NCI-H2171 (cell line): ENCODE results near the gene PPFIA2.
"Not testable (repeated sequence)": the region's sequence is repeated elsewhere in the genome, so short reads cannot be mapped to it uniquely, and the experiment has no call there.

Experiments used
- DNase-seq: peaks from one replicate; lab custom pipeline; 2025; lab: John Stamatoyannopoulos, UW

Gene PPFIA2

DNA sequence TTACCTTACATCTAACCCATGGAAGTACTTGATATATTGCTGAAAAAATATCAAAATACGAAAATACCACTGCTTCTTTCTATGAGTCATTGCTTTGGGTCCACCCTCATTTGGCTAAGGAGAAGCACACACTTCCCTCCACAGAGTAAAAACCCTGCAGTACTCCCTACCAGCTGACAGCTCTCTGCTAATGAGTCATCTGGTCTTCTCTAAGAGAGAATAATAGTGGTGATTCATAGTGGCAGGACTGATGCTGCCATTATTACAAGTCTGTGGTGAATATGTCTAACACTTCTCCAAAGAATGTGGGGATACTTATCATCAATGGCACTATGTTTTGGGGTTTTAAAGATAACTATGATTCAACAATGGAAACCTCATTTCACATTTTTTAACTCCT is 90.7 kb downstream of the PPFIA2 start:
- no peak for DNase-seq

DNA sequence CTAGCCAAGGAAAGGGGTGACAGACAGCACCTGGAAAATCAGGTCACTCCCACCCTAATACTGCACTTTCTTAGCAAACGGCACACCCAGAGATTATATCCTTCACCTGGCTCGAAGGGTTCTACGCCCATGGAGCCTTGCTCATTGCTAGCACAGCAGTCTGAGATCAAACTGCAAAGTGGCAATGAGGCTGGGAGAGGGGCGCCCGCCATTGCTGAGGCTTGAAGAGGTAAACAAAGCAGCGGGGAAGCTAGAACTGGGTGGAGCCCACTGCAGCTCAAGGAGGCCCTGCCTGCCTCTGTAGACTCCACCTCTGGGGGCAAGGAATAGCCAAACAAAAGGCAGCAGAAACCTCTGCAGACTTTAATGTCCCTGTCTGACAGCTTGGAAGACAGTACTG is 99.8 kb downstream of the PPFIA2 start:
- not testable (repeated sequence) for DNase-seq

DNA sequence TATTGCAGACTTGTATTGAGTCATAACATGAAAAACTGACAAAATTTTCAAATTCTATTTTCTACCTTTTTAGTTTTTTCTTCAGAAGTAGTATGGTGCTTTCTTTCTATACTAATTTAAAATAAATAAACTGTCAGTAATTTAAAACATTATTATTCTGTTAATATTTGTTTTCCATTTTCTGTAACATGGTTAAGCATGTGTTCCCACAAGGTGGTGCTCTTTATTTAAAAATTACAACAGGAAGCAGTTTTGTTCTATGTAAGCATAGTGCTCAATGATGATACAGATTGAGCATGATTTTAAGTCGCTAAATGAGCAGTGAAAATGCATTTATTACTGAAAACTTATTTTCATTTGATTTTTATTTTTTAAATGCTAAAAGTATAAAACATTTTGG is 114.6 kb downstream of the PPFIA2 start:
- peak; percentile 42 for DNase-seq

DNA sequence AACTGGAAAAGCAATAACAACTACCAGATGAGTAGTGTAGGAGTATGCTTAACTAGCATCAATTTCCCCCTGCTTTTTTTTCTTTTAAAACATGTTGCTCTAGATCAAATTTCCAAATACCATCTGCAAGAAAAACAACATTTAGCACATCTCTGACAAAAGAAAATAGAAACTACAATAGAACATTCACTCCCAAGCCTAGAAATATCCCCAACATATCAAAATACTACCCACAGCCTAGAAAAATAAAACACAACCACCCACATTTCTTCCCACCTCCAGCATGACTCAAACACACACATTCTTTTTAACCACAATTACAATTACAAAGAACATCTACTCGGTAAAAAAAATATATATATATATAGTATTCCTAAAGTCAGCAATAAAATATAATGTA is 120.0 kb downstream of the PPFIA2 start:
- DNase-seq = peak; percentile 73

DNA sequence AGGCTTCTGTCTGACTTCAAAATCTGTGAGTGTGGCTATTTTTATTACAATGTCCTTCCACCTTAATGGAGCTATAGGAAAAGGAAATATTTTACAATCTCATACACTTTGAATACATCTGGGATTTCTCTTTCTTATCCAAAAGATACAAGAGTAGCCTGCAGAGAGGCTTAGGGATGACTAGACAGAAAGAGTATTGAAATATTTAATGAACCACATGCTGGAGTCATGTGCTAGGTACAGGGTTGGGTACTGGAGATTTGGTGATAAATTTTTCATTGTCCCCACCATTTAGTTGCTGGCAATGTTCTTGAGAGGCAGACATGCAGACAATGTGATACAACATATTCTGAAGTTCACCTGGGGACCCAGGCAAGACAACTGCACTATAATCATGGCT is 126.0 kb downstream of the PPFIA2 start:
- DNase-seq = no peak

DNA sequence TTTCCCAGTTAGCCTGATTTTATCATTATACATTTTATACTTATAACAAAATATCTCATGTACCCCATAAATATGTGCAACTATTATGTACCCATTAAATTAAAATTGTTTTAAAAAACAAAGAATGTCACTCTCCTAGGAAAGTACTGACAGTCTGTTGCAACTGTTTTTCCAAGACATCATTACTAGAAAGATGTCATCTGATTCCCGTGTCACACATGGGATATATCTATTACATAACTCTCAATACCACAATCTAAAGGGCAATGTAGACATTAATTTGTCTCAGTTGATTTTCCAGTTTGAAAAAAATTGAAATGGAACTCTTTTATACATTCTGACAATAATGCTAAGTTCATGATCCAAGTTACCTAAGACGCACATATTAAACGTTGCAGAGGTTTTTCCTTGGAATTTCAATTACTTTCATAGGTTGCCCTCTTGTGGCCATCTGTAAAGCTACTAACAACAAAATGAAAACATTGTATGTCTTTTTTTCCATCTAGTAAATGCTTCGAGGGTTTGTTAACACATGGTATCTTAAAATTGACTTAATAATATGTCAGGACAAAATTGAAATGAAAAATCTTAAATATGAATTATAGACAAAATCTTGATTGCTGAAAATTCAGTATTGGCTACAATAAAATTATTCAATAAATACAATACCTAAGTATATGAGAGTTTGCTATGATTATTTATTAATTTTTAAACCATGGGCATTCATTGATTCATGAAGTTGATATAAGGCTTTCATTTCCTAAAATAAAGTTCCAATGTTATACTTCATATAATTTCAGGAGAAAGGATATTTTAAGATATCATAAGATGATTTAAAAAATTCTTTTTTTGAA is 131.6 kb downstream of the PPFIA2 start:
- peak; percentile 59 for DNase-seq

DNA sequence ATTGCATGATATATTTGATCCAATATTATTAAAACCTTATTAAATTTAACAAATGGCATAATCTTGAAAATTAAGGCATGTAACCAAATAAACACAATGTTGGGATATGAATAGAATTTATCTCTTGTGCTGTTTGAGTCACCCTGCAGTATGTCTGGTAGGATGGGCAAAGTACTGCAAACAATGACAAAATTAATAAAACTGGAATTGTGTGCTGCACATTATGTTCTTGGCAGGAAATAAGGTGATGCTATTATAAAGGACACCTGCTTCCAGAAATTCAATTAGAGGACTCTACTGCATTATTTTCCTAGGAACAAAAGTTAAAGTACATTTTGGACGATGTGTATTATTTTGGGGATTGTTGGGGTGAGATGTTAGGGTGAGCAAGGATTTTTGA is 132.7 kb downstream of the PPFIA2 start:
- no peak for DNase-seq

DNA sequence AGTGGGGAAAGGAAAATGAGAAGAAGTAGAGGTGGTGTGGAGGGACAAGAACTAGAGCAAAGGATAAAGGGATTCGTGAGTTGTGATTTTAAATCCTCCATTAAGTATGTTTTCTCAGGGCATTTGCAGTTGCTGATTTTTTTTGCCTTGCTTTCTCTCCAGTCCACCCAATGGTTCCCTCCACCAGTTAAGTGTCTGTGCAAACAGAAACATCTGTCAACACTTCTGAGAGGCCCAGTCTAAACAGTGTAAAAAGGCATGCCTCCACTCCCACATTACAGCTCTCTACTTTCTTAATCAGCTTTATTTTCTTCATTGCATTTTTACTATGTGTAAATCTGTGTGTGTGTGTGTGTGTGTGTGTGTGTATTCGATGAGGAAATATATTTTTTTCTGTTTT is 141.2 kb downstream of the PPFIA2 start:
- DNase-seq = peak; percentile 84

DNA sequence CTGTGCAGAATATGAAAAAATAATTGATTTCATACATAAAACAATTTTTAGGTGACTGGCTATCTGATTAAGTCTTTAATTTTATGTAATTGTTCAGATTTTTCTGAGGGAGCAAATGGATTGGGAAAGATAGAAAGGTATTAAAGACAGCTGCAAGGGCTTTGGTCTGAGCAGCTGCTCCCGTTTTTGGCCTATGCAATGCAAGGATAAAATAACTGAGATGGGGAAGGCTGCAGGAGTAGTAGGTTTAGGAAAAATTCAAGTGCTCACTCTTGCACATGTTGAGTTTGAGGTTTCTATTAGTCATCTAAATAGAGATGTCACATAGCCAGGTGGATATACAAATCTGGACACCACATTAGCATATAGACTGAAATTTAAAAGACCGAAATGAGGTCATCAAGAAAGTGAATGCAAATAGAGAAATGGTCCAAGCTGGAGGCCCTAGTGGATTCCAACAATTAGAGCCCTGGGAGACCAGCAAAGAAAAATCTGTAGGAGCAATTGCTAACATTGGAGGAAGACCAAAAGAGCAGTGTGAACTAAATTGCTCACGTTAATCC is 144.0 kb downstream of the PPFIA2 start:
- DNase-seq = no peak

DNA sequence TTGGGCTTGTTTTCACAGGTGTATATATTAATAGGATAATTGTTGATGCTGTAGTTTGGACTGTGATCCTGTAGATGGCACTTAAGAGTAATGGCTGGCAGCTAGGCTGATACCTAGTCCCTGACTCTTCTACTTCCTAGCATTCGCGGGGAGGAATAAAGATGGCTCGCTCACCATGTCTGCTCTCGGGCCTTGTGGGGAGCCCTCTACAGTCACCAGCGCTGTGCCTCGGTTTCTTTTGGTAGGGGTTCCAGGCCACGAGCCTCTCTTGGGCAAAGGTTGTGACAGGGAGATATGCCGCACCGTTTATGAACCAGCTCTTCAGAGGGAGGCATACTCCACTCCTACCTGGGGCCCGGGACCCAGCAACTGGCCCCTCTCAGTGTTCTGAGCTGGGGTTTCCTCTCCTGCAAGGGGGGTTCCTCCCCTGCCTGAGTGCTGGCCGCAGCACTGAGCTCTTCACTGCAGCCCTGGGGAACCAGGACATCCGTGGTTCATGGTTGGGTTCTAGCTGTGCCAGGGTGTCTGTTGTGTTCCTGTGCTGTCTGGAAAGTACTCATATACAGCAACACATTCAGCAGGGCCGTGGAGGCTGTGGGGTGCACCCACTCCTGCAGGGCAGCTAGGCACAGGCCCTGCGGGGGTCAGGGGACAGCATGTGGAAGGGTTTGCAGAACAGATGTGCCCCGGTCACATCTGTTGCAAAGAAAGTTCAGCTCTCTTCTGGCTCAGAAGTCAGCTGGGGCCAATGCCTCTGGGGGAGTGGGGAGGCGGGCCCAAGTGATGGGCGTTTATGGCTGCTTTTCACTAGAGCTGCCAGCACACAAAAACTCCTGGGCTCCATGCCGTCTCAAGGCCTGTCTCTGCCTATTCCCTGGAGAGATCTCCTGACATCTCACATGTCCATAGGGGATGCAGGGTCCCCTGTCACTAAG is 147.9 kb downstream of the PPFIA2 start:
- DNase-seq = no peak

DNA sequence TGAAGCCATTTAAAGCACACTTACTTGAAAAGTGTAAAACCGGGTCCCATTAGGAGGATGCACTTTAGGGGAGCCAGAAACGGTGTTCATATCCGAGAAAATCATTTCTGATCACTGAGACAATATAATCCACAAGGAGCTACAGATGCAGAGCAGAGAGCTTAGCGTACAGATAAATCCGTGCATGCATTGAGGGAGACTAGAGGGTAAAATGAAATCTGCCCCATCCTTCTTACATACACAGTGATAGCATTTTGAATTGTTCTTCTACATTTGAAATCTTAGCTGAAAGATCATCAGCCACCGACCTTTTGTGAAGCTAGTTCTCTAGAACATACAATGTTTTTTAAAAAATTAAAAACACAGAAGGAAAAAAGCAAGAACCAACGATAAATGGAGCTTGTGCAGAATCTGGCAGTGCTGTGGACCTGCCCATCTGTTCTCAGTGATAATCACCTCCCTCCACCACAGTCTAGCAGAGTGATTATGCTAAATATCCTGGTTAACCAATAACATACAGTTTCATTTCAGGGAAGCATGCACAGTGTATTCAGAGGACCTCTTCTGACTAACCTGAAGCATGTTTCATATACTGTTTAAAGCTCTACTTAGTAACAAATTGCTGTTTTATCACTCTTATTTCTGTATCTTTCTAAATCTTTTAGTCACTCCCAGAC is 161.1 kb downstream of the PPFIA2 start:
- DNase-seq = peak; percentile 68

DNA sequence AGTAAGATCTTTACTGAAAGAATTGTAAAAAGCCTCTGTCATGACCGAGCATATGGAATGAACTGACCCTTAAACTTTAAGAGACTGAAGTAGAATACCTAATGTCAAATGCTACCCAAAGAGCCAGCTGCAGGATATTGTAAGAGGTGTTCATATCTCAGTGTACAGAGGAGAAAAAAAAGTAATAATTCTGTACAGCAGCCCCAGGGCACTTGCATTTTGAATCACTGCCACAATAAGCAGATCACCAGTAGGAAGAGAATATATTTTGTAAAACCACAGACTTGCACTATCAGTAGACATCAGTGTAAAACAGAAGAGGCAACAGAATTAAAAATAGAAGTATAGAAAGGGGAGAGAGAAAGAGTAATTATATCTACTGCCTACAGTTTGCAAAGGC is 162.6 kb downstream of the PPFIA2 start:
- peak; percentile 13 for DNase-seq

DNA sequence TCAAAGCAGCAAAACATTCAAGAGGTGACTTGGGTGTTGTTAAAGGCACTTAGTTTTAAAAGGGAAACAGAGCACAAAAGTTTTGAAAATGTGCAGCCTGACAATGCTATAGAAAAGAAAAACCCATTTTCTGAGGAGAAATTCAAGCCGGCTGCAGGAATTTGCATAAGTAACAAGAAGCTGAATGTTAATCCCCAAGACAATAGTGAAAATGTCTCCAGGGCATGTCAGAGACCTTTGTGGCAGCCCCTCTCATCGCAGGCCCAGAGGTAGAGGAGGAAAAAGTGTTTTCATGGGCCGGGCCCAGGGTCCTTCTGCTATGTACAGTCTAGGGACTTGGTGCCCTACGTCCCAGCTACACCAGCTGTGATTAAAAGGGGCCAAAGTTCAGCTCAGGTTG is 167.9 kb downstream of the PPFIA2 start:
- no peak for DNase-seq

DNA sequence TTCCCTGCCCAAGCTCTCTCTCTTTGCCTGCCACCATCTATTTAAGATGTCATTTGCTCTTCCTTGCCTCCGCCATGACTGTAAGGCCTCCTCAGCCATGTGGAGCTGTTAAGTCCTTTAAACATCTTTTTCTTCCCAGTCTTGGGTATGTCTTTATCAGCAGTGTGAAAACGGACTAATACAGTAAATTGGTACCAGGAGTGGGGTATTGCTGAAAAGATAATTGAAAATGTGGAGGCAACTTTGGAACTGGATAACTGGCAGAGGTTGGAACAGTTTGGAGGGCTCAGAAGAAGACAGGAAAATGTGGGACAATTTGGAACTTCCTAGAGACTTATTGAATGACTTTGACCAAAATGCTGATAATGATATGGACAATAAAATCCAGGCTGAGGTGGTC is 168.4 kb downstream of the PPFIA2 start:
- not testable (repeated sequence) for DNase-seq

DNA sequence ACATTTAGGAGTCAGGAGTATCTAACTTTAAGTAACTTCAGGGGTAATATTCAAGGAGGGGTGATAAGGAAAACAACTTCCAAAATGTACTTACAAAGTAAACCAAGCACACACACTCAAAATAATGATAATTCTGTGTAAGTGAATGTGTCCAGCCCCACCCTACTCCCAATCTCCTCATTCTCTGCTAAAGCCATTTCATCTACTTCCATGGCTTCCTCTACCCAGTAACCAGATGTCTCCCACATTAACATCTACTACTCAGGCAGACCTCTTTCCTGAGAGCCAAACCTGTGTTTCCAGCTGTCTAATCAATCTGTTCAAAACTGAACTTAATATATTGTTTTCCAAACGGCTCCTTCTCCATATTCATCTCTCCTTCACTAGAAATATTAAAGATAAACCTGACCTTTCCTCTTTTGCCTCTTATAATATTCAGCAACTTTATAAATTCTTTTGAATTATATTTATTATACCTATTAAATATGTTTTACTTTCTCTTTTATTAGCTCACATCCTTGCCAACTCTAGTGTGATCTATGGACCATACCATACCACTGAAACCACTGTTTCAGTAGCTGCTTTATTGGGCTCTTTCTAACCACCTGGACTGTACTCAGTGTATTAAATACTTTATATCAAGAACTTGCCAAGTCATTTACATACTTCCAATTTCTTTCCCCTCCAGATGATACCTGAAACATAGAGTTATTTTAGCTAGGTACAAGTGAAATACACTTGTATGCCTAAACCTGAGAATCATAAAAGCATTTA is 170.7 kb downstream of the PPFIA2 start:
- peak; percentile 63 for DNase-seq

DNA sequence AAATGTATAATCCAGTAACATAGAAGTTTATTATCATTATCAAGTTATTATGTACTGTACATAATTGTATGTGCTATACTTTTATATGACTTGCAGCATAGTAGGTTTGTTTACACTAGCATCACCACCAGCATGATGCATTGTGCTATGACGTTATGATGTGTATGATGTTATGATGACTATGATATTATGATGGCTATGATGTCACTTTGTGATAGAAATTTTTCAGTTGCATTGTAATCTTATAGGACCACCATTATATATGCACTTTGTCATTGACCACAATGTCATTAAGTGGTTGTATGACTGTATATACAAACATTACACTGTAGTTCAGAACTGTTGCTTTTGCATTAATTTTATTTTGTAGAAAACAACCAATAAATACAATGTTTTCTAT is 173.4 kb downstream of the PPFIA2 start:
- DNase-seq = no peak

DNA sequence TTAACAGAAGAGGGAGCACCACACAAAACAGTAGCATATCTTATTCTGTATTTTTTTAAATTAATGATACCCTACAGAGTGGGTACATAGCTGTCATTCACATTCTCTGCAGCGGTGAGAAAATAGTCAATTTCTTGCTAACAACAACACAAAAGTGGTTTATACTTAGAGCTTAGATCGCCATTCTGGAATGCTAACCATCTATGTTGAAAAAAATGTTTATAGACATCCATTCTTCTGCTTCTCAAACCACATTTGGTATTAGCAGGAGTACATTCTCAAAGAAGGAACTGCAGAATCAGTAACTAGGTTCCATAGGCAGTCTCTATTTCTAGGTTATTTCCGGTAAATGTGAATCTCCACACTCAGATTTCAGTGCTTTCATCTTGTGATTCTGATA is 185.9 kb downstream of the PPFIA2 start:
- no peak for DNase-seq

DNA sequence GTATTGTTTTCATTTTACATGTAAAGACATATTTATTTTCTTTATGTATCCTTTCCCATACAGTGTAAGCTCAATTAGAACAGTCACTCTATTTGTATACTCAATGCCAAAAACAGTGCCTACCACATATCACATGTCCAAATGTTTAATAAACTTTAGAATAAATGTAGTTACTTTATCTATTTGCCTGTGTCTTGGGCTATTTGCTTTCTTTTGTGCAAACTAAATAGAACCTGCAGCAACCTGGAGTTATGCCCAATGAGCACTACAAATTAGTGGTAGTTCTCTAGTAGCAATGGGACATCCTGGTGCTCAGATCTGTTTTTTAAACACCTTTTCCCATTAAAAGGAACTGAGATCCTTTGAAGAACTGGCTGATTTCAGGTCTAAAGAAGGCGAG is 186.7 kb downstream of the PPFIA2 start:
- DNase-seq = no peak

DNA sequence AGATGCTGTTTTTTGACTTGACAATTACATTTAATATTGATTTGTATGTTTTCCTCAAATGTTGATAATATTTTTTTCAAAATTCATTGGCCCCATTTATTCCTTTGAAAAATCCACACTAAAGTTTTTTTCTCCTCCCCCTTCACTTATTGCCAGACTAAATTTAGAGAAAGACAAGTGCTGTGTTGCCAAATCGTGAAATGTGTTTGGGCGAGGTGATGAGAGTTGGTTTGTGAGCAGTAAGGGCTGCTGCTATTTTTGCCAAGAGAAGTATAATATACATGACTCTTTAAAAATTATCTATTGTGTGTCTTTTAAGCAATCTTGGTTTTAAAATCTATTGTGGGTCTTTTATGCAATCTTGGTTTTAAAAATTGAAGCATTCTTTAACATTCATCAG is 188.9 kb downstream of the PPFIA2 start:
- no peak for DNase-seq

DNA sequence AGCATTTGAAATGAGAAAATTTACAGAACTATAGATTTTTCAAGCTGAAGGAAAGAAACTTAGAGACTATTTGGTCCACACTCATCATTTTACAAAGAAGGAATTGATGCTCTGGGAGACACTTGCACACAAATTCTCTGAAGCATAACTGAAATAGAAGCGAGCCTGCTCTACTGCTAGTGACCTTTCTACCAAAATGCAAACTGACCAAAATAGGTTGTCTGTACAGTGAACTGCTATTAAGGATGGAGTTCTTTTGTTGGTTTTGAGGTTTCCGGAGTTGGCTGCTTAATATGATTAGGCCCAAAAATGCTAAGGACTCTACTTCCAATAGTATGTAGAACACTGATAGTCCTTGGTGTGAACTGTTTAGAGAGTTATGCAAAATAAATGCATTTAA is 194.9 kb downstream of the PPFIA2 start:
- DNase-seq = no peak

DNA sequence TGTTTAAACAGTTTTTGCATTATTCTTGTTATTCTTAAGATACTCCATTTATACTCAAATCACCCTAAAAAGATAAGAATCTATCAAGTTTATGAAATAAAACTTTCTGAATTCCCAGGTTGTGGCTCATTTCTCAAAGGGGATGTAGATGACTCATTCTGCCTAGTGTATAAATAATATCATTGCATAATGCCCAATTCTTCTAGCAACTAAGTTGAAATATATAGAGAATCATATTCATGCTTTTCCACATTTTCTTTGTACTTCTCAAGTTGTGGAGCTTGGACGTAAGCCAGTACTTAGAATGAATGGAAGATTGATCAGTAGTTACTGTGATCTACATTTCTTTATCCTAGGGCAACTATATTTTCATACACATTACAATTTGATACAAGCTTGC is 201.1 kb downstream of the PPFIA2 start:
- no peak for DNase-seq
